HG03135 (cell line): ENCODE data around the gene ATRNL1.

ENCODE experiments used
- ATAC-seq: cut with Tn5 transposase; IDR thresholded peaks from one replicate; pipeline ENCODE4 v1.9.1; 2021; ENCODE audit warnings: mild to moderate bottlenecking, moderate library complexity; ENCODE audit not compliant: unreplicated experiment

The ATRNL1 gene

DNA sequence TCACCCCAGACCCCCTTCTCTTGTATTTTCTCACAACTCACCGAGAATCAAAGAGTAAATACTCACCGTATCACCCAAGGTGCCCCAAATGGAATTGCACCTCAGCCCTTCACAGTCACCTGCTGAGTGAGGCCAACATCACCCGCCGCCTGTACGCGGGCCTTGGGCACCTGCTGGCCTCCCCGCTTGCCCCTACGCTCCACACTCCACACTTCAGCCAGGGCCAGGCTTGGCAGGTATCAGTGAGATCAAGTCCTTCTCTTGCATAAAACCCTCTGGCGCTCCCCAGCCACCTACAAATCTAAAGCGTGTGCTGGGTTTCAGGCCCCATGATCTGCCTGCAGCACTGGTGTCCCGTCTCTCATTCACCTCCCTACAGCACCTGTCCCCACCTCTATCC, 879.3 kb downstream of the ATRNL1 start:
- ATAC-seq: no peak

DNA sequence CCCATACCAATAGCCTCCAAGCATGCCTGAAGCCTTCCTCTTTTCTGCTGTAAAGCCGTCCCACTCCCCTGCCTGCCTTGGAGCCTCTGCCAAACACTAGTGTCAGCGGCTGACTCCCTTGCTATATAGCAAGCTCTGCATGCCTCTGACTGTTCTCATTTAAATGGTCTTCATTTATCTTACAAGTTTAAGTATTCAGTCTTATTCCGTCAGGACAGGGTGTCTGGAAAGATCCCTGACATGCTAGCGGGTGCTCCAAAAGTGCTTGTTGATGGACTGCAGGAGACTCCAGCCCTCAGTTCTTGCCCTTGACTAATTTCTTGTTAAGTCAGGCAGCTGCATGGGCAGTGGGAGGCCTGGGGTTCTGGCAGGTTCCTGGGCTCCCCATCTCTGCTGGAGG, 881.2 kb downstream of the ATRNL1 start:
- ATAC-seq: no peak

DNA sequence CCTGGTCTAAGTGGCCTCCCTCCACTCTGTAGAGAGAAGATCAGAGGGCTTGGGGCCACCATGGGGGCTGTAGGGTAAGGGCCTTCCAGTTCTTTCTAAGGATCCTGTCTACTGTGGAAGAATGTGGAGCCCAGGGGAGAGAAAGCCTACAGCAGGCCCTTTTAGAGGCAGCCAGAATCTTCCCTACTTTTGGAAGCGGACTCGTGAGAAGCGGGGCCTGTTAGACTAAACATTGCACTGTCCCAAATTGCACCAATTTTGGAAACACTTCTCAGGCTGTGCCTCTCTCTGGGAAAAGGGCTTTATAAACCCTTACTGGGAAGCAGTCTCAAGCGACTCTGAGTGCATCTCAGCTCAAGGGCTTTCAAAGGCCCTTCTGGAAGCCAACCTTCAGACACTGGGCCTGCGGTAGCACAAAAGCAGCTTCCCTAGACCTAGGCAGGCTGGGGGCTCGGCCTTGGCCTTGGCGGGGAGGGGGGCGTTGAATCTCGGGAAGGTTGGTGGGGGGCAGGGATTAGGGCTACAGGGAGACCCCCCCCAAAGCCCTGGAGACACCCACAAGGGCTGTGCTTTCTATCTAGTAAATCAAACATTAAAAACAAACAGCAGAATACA, 881.8 kb downstream of the ATRNL1 start:
- no peak for ATAC-seq

DNA sequence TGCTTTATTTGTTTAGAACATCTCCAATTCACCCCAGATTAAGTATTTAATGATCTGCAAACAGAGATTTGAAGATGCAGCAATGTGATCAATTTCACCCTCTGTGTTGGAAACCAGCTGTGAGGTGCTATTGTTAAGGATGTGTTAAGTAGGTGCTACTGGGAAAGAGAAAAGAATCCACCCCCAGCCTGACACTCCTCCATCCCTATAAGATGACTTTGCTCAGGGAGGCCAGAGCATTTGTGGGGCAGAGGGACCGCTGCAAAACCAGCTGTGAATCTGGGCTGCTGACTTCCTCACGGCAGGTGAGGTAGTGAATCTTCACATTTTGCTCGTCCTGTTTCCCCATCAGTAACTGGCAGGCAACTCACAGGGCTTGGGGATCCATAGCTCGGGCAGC, 882.3 kb downstream of the ATRNL1 start:
- ATAC-seq: no peak

DNA sequence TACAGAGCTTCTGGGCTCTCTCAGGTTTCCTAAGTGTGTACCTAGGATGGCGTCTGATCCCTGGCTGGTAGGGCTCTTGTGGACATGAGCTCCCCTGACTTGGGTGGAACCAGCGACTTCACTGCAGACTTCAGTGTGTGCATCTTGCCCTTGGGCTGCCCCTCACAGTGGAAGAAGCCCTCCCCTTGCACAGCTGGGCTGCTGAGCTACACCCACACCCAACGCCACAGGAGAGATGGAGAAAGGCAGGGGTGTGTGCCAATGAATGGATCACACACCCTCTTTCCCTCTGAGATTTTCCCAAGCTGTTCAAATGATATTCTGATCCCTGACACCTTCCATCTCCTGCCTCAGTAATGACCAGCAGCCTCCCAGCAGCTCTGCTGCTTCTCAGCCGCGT, 883.2 kb downstream of the ATRNL1 start:
- no peak for ATAC-seq

DNA sequence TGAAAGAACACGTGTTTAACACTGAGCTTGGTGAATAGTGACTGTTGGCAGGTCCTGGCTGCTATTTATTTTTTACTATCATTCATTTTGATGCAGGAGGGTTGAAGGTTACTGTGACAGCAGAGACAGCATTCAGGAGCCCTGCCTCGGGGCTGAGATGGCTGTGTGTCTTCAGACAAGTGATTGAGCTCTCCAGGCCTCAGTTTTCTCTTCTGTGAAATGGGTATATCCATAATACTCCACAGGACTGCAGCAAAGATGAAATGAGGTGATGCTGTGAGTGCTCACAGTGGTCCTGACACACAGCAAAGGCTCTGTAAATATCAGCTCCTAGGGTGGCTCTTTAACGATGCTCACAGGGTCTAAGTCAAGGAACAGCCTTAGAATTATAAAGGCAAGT, 884.7 kb downstream of the ATRNL1 start:
- no peak for ATAC-seq

DNA sequence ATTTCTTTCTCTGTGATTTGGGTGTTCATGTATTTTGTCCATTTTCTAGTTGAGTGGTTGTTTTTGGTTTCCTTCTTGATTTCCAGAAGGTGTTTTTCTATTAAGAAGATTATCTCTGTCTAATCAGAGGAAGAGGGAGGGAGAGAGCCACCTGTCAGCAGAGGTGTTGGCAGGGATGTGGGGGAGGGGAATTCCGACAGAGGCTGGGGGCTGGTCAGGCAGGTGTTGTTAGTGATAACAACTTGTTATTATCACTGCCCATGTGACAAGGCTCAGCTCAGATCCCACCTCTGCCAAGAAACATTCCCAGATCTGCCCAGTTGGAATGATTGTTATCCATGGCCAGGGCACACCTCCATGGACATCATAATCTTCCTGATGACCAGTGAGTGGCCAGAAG, 886.4 kb downstream of the ATRNL1 start:
- ATAC-seq: no peak

DNA sequence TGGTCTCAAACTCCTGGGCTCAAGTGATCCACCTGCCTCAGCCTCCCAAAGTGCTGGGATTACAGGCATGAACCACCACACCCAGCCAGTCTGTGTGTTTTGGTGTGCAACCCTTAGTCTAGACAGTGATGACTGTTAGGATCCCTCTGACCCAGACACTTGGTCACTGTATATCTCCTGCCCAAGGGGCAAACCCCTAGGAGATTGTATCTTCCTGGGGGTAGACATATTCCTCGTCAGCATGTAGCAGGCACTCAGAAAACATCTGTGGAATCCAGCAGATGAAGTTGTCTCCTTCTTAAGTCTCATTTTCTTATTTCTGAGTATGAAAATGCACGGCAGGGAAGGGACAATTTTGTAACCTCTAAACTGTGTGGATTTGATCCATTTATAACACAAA, 887.3 kb downstream of the ATRNL1 start:
- no peak for ATAC-seq

DNA sequence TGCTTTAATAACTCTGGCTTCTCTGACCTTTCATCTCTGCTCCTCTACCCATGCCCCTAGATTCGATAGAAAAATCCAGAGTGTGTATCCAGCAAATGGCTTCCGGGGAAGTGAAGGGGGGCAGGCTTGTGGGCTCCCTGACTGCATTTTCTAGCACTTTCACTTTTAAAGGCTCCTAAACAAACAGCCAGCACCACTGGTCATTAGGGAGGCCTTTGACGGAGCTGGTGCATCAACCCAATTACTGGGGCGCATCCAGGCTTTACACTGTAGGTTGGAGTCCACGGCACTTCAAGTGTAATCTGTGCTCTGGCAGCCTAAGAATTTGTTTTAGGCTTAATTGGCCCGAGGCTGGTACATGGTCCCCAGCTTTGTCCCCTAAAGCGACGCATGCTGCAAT, 887.9 kb downstream of the ATRNL1 start:
- no peak for ATAC-seq

DNA sequence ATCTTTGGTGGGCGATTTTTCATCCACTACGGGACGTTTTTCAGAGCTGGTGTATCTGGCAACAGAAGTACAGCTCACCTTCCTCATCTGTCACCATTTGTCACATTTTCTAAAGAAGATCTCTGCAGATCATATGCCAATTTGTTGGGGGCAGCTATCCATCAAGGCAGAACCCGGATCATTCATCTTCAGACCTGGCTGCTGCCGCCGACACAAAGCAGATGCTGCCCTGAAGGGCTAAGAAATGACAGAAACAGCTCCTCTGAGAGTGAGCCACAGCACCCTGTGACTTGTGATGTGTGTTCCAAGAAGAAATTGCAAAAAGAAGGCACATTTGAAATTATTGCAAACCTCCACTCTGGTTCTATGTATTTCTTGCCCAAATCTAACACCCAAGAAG, 888.9 kb downstream of the ATRNL1 start:
- ATAC-seq: no peak

DNA sequence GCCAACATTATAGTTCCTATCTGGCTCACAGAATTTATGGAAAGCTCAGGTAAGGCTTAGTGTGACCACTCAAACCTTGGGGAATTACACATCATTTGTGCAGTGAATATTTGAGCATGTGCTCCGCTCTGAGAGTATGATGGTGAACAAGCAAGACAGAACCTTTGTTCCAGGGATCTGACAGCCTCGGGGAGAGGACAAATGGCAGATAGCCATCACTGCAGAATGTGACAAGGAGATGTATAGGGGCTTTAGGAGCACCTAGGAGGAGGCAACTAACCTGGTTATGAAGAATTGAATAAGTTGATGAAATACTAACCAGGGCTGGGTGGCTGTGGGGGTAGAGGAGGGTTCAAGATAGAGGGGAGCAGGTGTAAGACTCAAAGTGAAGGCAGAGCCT, 889.4 kb downstream of the ATRNL1 start:
- ATAC-seq: no peak

DNA sequence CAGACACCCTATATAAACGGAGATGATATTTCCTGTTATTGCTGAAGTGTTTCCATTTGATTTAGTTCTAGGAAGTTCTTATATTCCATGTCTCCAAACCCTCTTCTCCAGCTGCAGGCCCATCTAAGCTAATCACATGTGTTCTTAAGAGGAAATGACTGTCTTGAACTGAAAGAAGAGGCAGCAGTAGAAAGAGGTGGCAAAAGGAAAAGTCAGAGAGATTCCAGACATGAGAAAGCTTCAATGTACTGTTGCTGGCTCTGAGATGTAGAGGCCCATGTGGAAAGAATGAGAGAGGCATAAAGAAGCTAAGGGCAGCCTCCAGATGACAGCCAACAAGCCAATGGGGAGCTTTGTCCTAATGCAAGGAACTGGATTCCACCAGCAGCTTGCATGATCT, 892.6 kb downstream of the ATRNL1 start:
- ATAC-seq: no peak

DNA sequence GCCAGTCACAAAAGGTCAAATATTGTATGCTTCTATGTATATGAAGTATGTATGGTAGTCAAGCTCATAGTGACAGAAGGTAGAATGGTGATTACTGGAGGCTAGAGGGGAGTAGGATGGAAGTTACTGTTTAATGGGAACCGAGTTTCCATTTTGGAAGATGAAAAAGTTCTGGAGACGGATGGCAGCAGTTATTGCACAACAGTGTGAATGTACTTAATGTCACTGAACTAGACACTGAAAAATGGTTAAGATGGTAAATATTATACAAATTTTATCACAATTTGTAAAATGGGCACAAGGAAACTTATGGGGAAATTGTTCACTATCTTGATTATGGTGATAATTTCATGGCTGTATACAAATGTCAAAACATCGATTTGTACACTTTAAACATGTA, 895.2 kb downstream of the ATRNL1 start:
- no peak for ATAC-seq

DNA sequence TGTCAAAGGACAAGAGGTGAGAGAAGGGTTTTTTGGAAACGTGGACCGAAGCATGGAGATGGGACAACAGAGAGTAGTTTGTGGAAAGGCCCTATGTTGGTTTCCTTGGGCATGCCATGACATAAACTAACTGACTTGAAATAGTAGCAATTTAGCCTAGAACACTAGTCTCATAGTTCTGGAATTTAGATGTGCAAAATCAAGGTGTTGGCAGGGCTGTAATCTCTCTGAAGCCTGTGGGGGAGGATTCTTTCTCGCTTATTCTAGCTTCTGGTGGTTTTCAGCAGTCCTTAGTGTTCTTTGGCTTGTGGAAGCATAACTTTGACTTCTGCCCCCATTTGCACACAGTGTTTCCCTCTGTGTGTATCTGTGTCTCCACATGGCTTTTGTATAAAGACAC, 896.5 kb downstream of the ATRNL1 start:
- ATAC-seq: no peak

DNA sequence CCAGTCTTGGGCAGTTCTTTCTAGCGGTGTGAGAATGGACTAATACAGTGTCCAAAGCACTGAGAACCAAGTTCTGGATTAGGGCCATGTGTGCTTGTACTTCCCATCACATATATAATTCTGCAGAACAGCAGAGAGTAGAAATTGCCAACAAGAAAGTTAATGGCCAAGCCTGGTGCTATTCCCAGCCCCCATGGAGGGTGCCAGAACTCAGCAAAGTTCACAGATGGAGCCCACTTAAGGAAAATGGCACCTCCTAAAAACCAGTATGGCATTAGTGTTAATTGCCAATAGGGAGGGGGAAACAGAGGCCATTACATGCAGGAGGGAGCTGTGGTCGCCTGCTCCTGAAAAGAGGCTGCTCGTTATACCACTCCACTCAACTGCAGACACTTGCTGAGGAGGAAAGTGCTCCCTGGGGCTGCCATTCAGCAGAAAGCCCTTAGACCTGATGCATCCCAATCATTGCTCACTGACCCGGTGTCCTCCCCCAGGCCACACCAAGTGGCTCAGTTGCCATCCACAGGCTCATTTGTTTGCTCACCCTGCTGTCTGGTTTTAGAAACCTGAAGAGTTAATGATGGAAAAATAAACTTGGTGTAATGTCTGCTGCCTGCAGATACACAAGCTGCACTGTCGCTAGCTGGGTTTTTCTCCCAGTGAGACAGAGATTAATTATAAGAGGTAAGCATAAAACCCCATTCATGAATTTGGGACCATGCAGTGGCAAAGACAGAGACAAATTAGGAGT, 899.2 kb downstream of the ATRNL1 start:
- no peak for ATAC-seq

DNA sequence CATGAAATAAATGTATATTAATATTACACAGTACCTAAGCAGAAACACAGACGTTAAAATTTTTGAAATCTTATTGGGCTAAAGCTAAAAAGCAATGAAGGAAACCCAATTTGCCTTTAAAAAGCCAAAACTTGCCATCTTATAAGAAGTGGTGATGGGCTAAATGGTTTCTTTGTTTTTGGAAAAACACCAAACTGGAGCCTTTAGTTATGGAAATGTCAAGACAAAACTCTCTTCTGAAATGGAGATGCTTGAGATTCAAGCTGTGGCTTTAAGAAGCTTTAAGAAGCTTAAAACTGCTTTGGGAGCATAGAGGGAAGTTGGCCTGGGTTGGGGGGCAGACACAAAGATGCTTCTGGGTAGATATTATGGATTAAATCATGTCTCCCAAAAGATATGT, 902.9 kb downstream of the ATRNL1 start:
- ATAC-seq: no peak

DNA sequence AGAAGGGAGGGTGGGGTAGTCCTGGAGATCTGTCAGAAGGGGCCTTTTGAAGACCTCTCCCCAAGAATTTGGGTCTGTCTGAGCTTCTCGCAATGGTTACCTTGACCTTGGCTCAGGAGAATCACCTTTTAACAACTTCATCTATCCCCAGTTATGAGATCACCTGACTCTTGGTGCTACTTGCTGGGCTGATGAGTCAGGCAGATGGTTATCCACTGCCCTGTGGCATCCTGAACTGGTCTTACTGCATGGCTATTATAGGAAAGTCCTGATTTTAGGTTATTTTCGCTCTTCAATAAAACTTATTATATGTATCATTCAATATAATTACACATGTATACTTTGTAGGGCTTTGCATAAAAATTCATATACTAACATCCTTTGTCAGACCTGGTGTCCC, 905.1 kb downstream of the ATRNL1 start:
- ATAC-seq: no peak
